ENCODE measurements around the gene NRXN3. TPM values are rescaled to one million over a fixed set of nuclear protein-coding genes. Genes with fewer than 3 reads are reported as not detected.

Gene NRXN3
- total and polyA plus RNA-seq, 8 donors: 0.29 to 41.1 (median 9.1) TPM

GRCh38 chr14:79534703-79535353 lies 1364.7 kb downstream of the NRXN3 start:
- DNase-seq: no peak
- Histone ChIP-seq H3K27me3 (no peaks in the 10 kb centered on the region), H3K4me3 (no peak overlapping the region), H3K4me1 (peaks cover 0 to 5% (median 0%) of the 10 kb centered on the region in 4 donors), H3K9me3 (no peaks in the 10 kb centered on the region), H3K36me3 (no peaks in the 10 kb centered on the region), H3K27ac (no peak overlapping the region)
- TF ChIP-seq POLR2AphosphoS5 (IDR thresholded peaks at IDR 0.05): no peak
- TF ChIP-seq POLR2A (IDR thresholded peaks at IDR 0.05): no peak
- intact Hi-C loops (cut with DNase I; ENCODE audit: low total_unique reads): no loop called here
- 28 to 45% (median 36%) methylated on average over 8 of the region's 8 CpGs for WGBS, 5 donors

DNA sequence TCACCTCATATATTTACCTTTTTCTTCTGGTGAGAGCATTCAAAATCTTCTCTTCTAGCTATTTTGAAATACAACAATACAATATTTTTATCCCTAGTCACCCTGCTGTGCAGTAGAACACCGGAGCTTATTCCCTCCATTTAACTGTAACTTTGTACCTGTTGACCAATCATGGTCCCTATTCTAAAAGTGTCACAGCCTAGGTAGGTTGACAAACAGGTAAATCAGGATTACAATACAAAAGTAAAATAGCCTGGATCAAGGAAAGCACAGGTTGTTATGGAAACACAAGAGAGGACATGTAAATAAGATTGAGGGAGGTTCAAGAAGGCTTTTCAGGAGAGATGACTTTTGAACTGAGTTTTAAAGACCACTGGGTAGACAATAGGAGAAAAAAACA lies 1370.2 kb downstream of the NRXN3 start:
- Histone ChIP-seq H3K4me3 (no peak overlapping the region), H3K27ac (no peak overlapping the region), H3K36me3 (no peaks in the 10 kb centered on the region), H3K9me3 (no peaks in the 10 kb centered on the region), H3K27me3 (no peaks in the 10 kb centered on the region), H3K4me1 (peaks cover 0 to 17% (median 6%) of the 10 kb centered on the region in 4 donors)
- peak in 1 of 2 donors; percentile 34 for DNase-seq
- intact Hi-C loops (cut with DNase I; ENCODE audit: low total_unique reads): no loop called here
- WGBS, 5 donors: 40 to 58% (median 45%) methylated on average over 1 of the region's 1 CpG
- TF ChIP-seq EP300 (IDR thresholded peaks at IDR 0.05) (no peak), POLR2A (IDR thresholded peaks at IDR 0.05) (no peak), POLR2AphosphoS5 (IDR thresholded peaks at IDR 0.05) (no peak)
- TF ChIP-seq, protein P1, sequence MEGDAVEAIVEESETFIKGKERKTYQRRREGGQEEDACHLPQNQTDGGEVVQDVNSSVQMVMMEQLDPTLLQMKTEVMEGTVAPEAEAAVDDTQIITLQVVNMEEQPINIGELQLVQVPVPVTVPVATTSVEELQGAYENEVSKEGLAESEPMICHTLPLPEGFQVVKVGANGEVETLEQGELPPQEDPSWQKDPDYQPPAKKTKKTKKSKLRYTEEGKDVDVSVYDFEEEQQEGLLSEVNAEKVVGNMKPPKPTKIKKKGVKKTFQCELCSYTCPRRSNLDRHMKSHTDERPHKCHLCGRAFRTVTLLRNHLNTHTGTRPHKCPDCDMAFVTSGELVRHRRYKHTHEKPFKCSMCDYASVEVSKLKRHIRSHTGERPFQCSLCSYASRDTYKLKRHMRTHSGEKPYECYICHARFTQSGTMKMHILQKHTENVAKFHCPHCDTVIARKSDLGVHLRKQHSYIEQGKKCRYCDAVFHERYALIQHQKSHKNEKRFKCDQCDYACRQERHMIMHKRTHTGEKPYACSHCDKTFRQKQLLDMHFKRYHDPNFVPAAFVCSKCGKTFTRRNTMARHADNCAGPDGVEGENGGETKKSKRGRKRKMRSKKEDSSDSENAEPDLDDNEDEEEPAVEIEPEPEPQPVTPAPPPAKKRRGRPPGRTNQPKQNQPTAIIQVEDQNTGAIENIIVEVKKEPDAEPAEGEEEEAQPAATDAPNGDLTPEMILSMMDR (IDR thresholded peaks at IDR 0.05): no peak

- H3K9me3 ChIP-seq: no peaks in the 10 kb centered on the region
- no peak for DNase-seq
- no peak overlapping the region for H3K27ac ChIP-seq
- intact Hi-C loops (cut with DNase I; ENCODE audit: low total_unique reads): no loop called here
- 54 to 69% (median 64%) methylated on average over 3 of the region's 3 CpGs for WGBS, 5 donors
- no peak for TF ChIP-seq POLR2AphosphoS5 (IDR thresholded peaks at IDR 0.05)
- peaks cover 0 to 17% (median 6%) of the 10 kb centered on the region in 4 donors for H3K4me1 ChIP-seq
- H3K4me3 ChIP-seq: no peak overlapping the region
- no peaks in the 10 kb centered on the region for H3K27me3 ChIP-seq
- no peaks in the 10 kb centered on the region for H3K36me3 ChIP-seq
These were observed 1371.9 kb downstream of the NRXN3 start for GRCh38 chr14:79542121-79542520.

- intact Hi-C loops (cut with DNase I; ENCODE audit: low total_unique reads): no loop called here
- Histone ChIP-seq H3K4me3 (no peak overlapping the region), H3K9me3 (no peaks in the 10 kb centered on the region), H3K27me3 (no peaks in the 10 kb centered on the region), H3K27ac (no peak overlapping the region), H3K36me3 (no peaks in the 10 kb centered on the region), H3K4me1 (peaks cover 0 to 17% (median 6%) of the 10 kb centered on the region in 4 donors)
- WGBS, 5 donors: 78 to 96% (median 86%) methylated on average over 1 of the region's 1 CpG
- no peak for DNase-seq
- no peak for TF ChIP-seq EP300 (IDR thresholded peaks at IDR 0.05)
- TF ChIP-seq, protein P1 (IDR thresholded peaks at IDR 0.05): no peak
- TF ChIP-seq POLR2A (IDR thresholded peaks at IDR 0.05): no peak
- TF ChIP-seq POLR2AphosphoS5 (IDR thresholded peaks at IDR 0.05): no peak
These were observed 1373.2 kb downstream of the NRXN3 start for GRCh38 chr14:79543348-79543747.

GRCh38 chr14:79543967-79544697 lies 1374.0 kb downstream of the NRXN3 start:
- TF ChIP-seq, protein P1 (IDR thresholded peaks at IDR 0.05): peak in 1 of 7 experiments; percentile 19
- no peak for TF ChIP-seq EP300 (IDR thresholded peaks at IDR 0.05)
- DNase-seq: no peak
- Histone ChIP-seq H3K36me3 (no peaks in the 10 kb centered on the region), H3K27ac (no peak overlapping the region), H3K9me3 (no peaks in the 10 kb centered on the region), H3K4me3 (no peak overlapping the region), H3K27me3 (no peaks in the 10 kb centered on the region), H3K4me1 (peaks cover 0 to 17% (median 6%) of the 10 kb centered on the region in 4 donors)
- 63 to 71% (median 68%) methylated on average over 7 of the region's 7 CpGs for WGBS, 5 donors
- intact Hi-C loops (cut with DNase I; ENCODE audit: low total_unique reads): no loop called here

All from stomach (tissue), 9 donors.